ENCODE measurements around the gene LRRTM4. TPM values are rescaled to one million over a fixed set of nuclear protein-coding genes. Genes with fewer than 3 reads are reported as not detected.
"Not testable (repeated sequence)": the region's sequence is repeated elsewhere in the genome, so short reads cannot be mapped to it uniquely, and the experiment has no call there.

The LRRTM4 gene
- total RNA-seq, 2 donors from 2014 or later: not detected

DNA sequence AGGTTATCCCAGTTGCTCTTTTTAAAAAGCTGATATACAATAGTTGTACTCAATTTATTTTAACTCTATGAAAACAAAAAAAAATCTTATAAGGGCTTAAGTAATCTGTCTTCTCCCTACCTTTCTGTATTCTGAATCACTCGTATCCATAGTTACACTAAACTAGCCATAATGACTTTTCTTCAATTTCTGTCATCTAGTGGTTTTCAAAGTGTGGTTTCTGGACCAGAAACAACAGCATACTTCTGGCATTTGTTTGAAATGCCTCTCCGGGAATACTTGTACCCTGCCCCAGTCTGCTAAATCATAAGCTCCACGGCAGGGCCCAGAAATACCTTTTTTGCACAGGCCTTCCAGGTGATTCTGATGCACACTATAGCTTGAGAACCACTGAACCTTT, 253.6 kb downstream of the LRRTM4 start:
- H3K27ac Mint-ChIP-seq: no peak overlapping the region
- no peak for ATAC-seq
- H3K4me1 Mint-ChIP-seq: no peaks in the 10 kb centered on the region
- no peak overlapping the region for H3K4me3 Mint-ChIP-seq
- no peaks in the 10 kb centered on the region for H3K9me3 ChIP-seq (ENCODE audit: control insufficient read depth, low read length, poor library complexity, severe bottlenecking)
- no peaks in the 10 kb centered on the region for H3K36me3 Mint-ChIP-seq (ENCODE audit: low read depth)
- DNase-seq: no peak
- no peaks in the 10 kb centered on the region for H3K27me3 Mint-ChIP-seq

DNA sequence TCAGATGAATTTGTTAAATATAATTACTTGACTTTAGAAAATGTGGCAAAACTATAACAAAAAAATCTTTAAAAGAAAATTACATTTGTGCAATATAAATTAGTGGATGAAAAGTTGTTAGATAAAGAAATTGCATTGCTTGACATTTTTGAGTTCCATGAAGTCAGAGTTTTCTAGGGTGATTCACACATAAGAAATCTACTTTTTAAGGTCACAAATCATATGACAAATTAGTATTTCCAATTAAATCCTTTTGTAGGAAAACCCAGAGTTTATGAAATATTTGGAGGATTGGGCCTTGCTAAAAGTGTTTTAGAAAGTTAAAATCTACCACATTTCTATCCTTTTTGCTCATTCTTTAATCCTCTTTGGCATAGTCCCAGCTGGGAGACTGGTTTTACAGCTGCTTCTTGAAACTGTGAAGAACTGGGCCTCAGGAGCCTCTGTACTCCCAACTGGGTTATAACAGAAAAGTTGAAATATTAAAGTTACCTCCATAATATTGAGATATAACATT, 289.2 kb downstream of the LRRTM4 start:
- no peaks in the 10 kb centered on the region for H3K4me1 Mint-ChIP-seq
- H3K9me3 ChIP-seq (ENCODE audit: control insufficient read depth, low read length, poor library complexity, severe bottlenecking): no peaks in the 10 kb centered on the region
- no peak for DNase-seq
- no peaks in the 10 kb centered on the region for H3K36me3 Mint-ChIP-seq (ENCODE audit: low read depth)
- ATAC-seq: no peak
- no peak overlapping the region for H3K4me3 Mint-ChIP-seq
- H3K27ac Mint-ChIP-seq: no peak overlapping the region
- no peaks in the 10 kb centered on the region for H3K27me3 Mint-ChIP-seq

DNA sequence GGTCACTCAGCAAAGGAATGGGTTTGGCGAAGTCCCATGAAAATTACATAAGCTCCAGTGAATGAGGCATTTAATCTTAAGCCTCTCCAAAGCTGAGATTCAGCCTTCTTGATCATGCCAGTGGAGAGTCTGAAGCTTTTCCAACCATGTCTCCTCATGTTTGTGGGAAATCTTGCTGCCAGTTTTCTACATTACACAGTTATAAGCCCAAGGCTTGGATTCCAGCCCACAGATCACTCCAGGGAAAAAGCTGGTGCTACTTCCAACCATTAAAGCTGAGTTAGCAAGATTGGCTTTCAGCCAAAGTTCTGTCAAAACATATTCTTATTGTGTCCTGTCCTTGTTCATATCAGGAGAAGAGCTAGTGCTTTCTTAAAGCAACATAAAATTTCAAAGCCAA, 293.8 kb downstream of the LRRTM4 start:
- ATAC-seq: no peak
- no peaks in the 10 kb centered on the region for H3K36me3 Mint-ChIP-seq (ENCODE audit: low read depth)
- no peaks in the 10 kb centered on the region for H3K4me1 Mint-ChIP-seq
- H3K4me3 Mint-ChIP-seq: no peak overlapping the region
- H3K27me3 Mint-ChIP-seq: no peaks in the 10 kb centered on the region
- no peaks in the 10 kb centered on the region for H3K9me3 ChIP-seq (ENCODE audit: control insufficient read depth, low read length, poor library complexity, severe bottlenecking)
- no peak for DNase-seq
- no peak overlapping the region for H3K27ac Mint-ChIP-seq

DNA sequence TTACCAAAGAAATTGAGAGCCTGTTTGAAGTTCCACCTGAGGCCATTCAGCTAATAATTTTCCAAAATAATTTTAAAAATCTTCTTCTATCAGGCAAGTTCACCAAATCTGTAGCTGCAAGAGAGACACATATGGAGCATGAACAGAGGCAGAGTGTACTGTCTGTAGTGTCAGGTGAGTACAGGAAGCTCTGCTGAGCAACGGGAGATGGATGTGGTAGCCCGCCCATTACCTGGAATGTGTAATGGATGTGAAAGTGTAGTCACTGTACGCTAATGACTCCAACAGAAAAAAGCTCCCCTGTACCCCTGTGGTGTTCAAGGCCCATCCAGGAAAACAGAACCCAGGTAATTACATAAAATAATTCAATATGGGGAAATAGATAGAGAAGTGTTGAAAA, 311.5 kb downstream of the LRRTM4 start:
- Mint-ChIP-seq H3K27ac (no peak overlapping the region), H3K4me3 (no peak overlapping the region), H3K27me3 (no peaks in the 10 kb centered on the region), H3K36me3 (ENCODE audit: low read depth) (no peaks in the 10 kb centered on the region), H3K4me1 (no peaks in the 10 kb centered on the region)
- ATAC-seq: no peak
- DNase-seq: no peak
- no peaks in the 10 kb centered on the region for H3K9me3 ChIP-seq (ENCODE audit: control insufficient read depth, low read length, poor library complexity, severe bottlenecking)

DNA sequence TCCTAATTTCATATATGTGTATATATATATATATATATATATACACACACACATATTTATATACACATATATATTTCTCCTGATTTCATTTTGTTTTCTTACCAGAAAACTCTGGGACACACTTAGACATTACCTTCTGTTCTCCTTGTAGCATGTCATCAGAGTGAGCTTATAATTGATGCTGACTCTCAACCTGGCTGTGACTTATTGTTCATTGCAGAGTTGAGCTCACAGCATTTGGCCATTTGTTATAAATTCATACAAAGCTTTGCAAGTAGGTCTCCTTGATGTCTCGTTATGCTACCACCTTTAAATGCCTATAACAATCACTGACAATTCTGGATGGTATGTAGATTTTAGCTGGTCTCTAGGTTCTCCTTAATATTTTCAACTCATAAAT, 314.8 kb downstream of the LRRTM4 start:
- no peak for DNase-seq
- no peak for ATAC-seq
- Mint-ChIP-seq H3K27ac (no peak overlapping the region), H3K4me1 (no peaks in the 10 kb centered on the region), H3K36me3 (ENCODE audit: low read depth) (no peaks in the 10 kb centered on the region), H3K4me3 (no peak overlapping the region), H3K27me3 (no peaks in the 10 kb centered on the region)
- H3K9me3 ChIP-seq (ENCODE audit: control insufficient read depth, low read length, poor library complexity, severe bottlenecking): no peaks in the 10 kb centered on the region

DNA sequence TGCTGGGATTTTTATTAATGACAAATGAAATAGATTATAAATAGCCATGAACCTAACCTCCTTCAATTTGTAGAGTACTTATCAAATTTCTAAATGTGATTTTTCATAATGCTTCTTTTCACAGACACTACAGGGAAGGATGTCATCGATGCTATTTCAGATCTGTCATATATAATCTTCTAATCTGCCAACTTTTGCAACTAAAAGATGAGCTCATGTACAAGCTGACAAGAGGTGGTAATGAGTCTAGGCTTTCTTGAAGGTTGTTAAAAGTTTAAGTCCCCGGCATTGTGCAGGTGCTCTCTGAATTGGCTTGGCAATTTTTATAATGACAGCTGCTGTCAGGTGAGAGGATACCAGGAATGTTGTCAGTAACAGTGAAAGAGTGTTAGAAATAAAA, 320.4 kb downstream of the LRRTM4 start:
- H3K9me3 ChIP-seq (ENCODE audit: control insufficient read depth, low read length, poor library complexity, severe bottlenecking): no peaks in the 10 kb centered on the region
- Mint-ChIP-seq H3K4me3 (no peak overlapping the region), H3K27me3 (no peaks in the 10 kb centered on the region), H3K27ac (no peak overlapping the region), H3K4me1 (no peaks in the 10 kb centered on the region), H3K36me3 (ENCODE audit: low read depth) (no peaks in the 10 kb centered on the region)
- ATAC-seq: no peak
- no peak for DNase-seq

DNA sequence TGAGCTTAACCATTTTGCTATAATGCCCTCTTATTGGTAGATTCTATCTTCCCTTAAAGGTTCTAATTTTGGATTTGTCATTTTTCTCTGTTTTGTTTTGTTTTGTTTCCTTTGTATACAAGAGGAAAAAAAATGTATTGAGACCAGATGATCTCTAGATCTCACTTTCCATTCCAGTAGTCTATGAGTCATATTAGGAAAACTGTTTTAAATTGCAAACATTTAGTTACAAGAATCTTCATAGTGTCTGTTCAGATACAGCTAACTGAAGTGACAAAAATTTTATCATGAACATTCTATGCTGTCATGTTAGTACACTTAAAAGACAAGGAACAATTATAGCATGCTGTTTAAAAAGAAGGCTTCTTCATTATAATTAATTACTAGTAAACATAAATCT, 322.8 kb downstream of the LRRTM4 start:
- Mint-ChIP-seq H3K4me1 (no peaks in the 10 kb centered on the region), H3K27me3 (no peaks in the 10 kb centered on the region), H3K27ac (no peak overlapping the region), H3K4me3 (no peak overlapping the region), H3K36me3 (ENCODE audit: low read depth) (no peaks in the 10 kb centered on the region)
- no peaks in the 10 kb centered on the region for H3K9me3 ChIP-seq (ENCODE audit: control insufficient read depth, low read length, poor library complexity, severe bottlenecking)
- DNase-seq (no peak), ATAC-seq (no peak)

DNA sequence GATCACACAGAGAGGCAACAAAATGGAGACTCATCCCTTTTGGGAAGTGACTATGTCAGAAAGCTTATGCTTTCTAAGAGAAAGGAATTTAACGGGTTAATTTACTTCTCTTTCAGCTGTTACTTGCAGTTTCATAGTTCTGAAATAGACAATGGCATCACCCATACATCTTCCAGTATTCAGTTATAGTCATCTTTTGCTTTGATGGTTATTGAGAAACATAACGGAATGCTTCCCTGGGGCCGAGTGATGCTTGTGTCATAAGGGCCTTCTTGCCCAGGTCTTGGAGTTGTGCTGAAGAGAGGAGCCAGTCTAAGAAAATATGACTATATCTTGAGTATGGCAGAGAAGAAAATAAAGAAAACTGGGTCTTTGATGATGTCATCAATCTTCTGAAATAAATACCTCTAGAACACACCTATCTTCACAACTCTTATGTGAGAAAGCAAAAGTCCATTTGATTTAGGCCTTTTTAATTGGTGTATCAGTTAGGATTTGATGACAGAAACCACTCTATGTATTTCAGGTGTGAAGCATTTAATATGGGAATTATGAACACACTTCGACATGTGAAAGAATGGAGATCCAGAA, 328.2 kb downstream of the LRRTM4 start:
- H3K4me1 Mint-ChIP-seq: no peaks in the 10 kb centered on the region
- no peaks in the 10 kb centered on the region for H3K36me3 Mint-ChIP-seq (ENCODE audit: low read depth)
- no peaks in the 10 kb centered on the region for H3K27me3 Mint-ChIP-seq
- H3K27ac Mint-ChIP-seq: no peak overlapping the region
- H3K9me3 ChIP-seq (ENCODE audit: control insufficient read depth, low read length, poor library complexity, severe bottlenecking): no peaks in the 10 kb centered on the region
- DNase-seq: no peak
- no peak for ATAC-seq
- no peak overlapping the region for H3K4me3 Mint-ChIP-seq

DNA sequence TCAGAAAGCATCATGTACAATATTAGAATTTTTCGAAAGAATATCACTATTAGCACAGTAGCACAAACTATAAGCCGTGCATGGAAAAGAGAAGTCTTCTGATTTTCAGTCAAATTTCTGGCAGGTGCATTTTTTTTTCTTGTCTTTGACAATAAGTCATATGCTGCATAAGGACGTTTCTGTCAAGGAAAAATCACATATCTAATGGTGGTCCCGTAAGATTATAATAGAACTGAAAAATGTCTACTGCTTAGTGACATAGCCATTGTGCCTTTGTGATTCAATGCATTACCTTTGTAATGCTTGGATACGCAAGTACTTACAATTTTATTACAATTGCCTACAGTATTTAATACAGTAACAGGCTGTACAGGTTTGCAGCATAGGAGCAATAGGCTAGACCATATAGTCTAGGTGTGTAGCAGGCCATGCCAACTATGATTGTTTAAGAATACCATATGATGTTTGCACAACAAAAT, 329.3 kb downstream of the LRRTM4 start:
- no peaks in the 10 kb centered on the region for H3K4me1 Mint-ChIP-seq
- H3K9me3 ChIP-seq (ENCODE audit: control insufficient read depth, low read length, poor library complexity, severe bottlenecking): no peaks in the 10 kb centered on the region
- H3K36me3 Mint-ChIP-seq (ENCODE audit: low read depth): no peaks in the 10 kb centered on the region
- H3K27me3 Mint-ChIP-seq: no peaks in the 10 kb centered on the region
- DNase-seq (no peak), ATAC-seq (no peak)
- no peak overlapping the region for H3K27ac Mint-ChIP-seq
- no peak overlapping the region for H3K4me3 Mint-ChIP-seq

DNA sequence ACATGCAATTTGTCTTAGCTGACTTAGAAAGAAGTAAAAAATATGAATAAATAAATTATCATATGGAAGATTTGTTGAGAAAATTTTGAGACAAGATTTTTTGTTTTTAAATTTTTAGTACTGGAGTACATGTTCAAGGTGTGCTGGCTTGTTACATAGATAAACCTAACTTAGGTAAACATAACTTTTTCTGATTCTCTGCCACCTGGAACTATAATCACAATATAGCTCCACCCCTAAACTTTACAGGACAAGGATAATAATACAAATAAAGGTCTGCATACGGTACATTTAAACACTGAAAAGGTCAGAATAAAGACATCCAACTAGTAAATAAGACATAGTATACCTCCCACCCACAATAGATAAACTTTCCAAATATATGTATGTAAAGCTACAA, 330.5 kb downstream of the LRRTM4 start:
- no peaks in the 10 kb centered on the region for H3K4me1 Mint-ChIP-seq
- no peaks in the 10 kb centered on the region for H3K36me3 Mint-ChIP-seq (ENCODE audit: low read depth)
- H3K27ac Mint-ChIP-seq: no peak overlapping the region
- no peaks in the 10 kb centered on the region for H3K9me3 ChIP-seq (ENCODE audit: control insufficient read depth, low read length, poor library complexity, severe bottlenecking)
- ATAC-seq (no peak), DNase-seq (no peak)
- no peak overlapping the region for H3K4me3 Mint-ChIP-seq
- no peaks in the 10 kb centered on the region for H3K27me3 Mint-ChIP-seq

DNA sequence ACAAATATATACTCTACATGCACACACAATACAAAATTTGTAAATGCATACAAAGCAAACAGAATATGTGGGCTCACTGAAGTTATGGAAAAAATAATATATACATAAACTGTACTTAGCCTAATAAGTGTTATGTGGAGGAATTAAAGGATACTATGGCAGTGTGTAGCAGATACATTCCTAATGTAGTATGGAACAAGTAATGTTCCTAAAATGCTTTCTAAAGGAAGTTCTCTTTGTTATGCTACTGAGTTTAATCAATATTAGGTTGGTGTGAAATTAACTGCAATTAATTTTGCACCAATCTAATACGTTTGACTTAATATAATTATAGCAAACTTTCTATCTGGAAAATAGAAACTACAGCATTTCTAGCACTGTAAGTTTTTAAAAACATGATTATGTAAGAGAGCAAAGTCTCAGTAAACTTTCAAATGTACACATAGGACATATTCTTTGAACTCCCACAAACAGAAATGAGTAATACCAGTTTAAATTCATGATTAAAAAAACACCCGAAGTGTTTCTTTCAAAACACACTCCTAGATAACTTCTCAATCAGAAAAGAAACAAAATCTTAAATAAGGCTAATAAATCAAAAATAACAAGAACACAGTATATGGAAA, 331.3 kb downstream of the LRRTM4 start:
- Mint-ChIP-seq H3K4me1 (no peaks in the 10 kb centered on the region), H3K36me3 (ENCODE audit: low read depth) (no peaks in the 10 kb centered on the region), H3K27ac (no peak overlapping the region), H3K27me3 (no peaks in the 10 kb centered on the region), H3K4me3 (no peak overlapping the region)
- no peak for ATAC-seq
- H3K9me3 ChIP-seq (ENCODE audit: control insufficient read depth, low read length, poor library complexity, severe bottlenecking): no peaks in the 10 kb centered on the region
- no peak for DNase-seq

DNA sequence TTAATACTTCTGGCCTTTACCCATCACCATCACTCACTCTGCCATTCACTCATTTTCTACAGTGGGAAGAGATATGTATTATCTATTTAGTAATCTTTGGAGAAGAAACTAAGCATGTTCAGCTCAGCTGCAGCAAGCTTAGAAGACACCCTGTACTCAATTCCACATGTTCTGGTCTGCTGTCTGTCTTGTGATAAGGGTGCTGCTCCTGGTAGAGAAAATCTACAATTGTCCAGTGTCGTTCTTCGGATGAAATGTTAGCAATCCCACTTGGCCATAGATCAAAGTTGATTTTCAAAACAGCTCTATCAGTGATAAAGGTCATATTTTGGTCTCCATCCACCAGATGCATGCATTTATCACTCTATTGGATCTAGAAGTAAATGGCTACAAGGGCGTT, 337.1 kb downstream of the LRRTM4 start:
- Mint-ChIP-seq H3K27me3 (no peaks in the 10 kb centered on the region), H3K27ac (no peak overlapping the region), H3K4me3 (no peak overlapping the region), H3K36me3 (ENCODE audit: low read depth) (no peaks in the 10 kb centered on the region), H3K4me1 (no peaks in the 10 kb centered on the region)
- DNase-seq (no peak), ATAC-seq (no peak)
- no peaks in the 10 kb centered on the region for H3K9me3 ChIP-seq (ENCODE audit: control insufficient read depth, low read length, poor library complexity, severe bottlenecking)

DNA sequence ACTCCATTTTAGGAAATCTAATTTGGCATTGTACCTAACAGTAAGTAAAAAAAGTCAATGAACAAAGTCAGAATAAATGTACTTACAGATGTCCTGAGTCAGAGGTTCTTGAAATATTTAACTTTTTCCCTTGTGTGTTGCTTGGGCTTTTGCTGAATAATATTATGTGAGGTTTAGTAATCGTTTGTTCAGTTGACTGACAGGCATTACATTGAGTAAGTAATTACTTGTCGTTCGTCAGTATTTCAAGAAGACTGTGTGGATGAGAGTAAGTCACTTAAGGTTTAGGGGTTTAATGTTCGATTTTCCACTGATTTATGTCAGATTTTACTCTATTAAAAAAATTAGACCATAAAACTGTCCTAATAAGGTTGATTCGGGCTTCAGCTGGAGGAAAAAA, 342.9 kb downstream of the LRRTM4 start:
- ATAC-seq: no peak
- Mint-ChIP-seq H3K4me1 (no peaks in the 10 kb centered on the region), H3K27ac (no peak overlapping the region), H3K36me3 (ENCODE audit: low read depth) (no peaks in the 10 kb centered on the region), H3K4me3 (no peak overlapping the region), H3K27me3 (no peaks in the 10 kb centered on the region)
- H3K9me3 ChIP-seq (ENCODE audit: control insufficient read depth, low read length, poor library complexity, severe bottlenecking): no peaks in the 10 kb centered on the region
- no peak for DNase-seq

DNA sequence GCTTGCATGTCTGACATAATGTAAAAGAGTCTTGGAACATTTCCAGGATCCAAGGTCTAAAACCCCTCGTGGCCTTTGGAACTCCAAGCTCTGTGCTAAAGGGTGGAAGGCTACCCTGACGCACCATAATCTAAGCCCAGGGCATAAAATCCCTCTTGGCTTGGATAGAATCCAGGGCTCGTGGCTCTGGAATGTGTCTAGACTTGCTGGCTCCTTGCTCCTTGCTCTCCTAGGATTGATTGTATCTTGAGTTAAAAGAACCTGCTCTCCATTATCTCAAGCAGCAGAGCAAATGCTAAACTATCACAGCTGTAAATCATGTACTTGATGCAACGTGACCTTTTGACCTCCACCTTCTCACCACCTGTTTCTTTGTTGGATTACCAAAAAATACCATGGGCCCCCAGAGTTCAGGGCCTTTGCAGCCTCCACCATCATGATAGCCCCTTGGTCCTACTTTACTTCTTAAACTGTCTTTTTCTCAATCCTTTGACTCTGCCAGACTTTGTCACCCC, 346.9 kb downstream of the LRRTM4 start:
- not testable (repeated sequence) for DNase-seq; H3K36me3 Mint-ChIP-seq (ENCODE audit: low read depth); H3K4me3 Mint-ChIP-seq; H3K27me3 Mint-ChIP-seq; H3K4me1 Mint-ChIP-seq; H3K27ac Mint-ChIP-seq; ATAC-seq; H3K9me3 ChIP-seq (ENCODE audit: control insufficient read depth, low read length, poor library complexity, severe bottlenecking)

Measured in T-helper 17 cell (primary cell).